Measurements from ENCODE around the gene ATR. TPM values are rescaled to one million over a fixed set of nuclear protein-coding genes. Genes with fewer than 3 reads are reported as not detected.

The ATR gene
- total RNA-seq, 4 donors from 2014 or later = 13.1 to 26.8 (median 20.4) TPM

DNA sequence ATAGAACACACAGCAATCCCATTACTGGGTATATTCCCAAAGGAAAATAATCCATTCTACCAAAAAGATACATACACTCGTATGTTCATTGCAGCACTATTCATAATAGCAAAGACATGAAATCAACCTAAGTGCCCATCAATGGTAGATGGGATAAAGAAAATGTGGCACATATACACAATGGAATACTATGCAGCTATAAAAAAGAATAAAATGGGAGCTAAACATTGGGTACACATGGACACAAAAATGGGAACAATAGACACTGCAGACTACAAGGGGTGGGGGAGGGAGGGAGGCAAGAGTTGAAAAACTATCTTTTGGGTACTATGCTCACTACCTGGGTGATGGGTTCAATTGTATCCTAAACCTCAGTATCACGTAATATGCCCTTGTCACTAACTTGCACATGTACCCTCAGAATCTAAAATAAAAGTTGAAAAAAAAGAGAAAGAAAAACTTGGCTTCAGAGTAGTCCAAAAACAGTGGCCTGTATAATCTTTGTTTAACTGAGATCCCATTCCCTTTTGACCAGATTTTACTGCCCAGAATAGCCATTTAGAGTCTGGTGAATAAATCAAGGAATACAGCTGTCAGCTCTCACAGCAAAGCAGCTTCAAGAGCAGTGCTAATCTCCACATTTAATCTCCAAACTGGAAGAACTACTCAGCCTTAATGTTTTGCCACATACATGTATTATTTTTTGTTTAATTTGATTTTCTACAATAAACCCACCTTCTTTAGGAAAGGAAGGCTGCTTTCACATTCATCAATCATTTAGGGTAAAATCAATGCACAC lies 76.1 kb downstream of the ATR start:
- TF ChIP-seq EP300 (IDR thresholded peaks at IDR 0.05) (no peak), POLR2AphosphoS5 (IDR thresholded peaks at IDR 0.05) (no peak), POLR2A (IDR thresholded peaks at IDR 0.05) (no peak)
- TF ChIP-seq, protein P1, sequence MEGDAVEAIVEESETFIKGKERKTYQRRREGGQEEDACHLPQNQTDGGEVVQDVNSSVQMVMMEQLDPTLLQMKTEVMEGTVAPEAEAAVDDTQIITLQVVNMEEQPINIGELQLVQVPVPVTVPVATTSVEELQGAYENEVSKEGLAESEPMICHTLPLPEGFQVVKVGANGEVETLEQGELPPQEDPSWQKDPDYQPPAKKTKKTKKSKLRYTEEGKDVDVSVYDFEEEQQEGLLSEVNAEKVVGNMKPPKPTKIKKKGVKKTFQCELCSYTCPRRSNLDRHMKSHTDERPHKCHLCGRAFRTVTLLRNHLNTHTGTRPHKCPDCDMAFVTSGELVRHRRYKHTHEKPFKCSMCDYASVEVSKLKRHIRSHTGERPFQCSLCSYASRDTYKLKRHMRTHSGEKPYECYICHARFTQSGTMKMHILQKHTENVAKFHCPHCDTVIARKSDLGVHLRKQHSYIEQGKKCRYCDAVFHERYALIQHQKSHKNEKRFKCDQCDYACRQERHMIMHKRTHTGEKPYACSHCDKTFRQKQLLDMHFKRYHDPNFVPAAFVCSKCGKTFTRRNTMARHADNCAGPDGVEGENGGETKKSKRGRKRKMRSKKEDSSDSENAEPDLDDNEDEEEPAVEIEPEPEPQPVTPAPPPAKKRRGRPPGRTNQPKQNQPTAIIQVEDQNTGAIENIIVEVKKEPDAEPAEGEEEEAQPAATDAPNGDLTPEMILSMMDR (IDR thresholded peaks at IDR 0.05) = no peak
- Histone ChIP-seq H3K4me1 (no peaks in the 10 kb centered on the region), H3K27me3 (no peaks in the 10 kb centered on the region), H3K27ac (no peak overlapping the region), H3K36me3 (peaks cover 0 to 59% of the 10 kb centered on the region in 2 donors), H3K4me3 (no peak overlapping the region), H3K9me3 (no peaks in the 10 kb centered on the region)
- 92 to 100% methylated on average over 2 of the region's 2 CpGs for WGBS, 2 donors (ENCODE audit: low coverage in 1 of 2)
- ATAC-seq = no peak

DNA sequence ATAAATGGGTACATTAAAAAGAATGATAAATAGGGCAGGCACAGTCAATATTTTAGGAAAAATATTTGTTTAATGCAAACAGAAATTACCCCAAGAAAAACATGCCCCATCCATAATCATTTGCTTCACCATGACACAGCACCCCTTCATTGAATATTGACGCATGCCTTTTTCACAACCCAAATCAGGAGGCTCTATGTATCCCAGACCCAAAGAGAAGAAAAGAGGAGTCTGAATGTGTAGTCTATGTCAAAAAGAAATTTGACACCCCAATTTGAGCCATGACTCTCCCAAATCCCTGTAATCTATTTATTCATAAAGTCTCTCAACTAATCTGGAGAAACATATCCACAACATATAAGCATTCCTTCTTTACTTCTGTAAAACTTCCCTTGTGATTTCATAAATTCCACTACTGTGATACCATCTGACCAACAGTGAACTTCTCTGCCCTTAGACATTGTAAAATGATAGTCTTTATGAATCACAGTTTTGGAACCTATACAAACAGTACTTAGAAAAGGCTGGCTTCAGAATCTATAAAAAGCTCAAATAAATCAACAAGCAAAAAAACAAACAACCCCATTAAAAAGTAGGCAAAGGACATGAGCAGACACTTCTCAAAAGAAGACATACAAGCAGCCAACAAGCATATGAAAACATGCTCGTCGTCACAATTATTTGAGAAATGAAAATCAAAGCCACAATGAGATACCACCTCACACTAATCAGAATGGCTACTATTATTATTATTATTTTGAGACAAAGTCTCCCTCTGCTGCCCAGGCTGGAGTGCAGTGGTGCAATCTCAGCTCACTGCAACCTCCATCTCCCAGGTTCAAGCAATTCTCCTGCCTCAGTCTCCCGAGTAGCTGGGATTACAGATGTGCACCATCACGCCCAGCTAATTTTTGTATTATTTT lies 77.3 kb downstream of the ATR start:
- Histone ChIP-seq H3K9me3 (no peaks in the 10 kb centered on the region), H3K4me3 (no peak overlapping the region), H3K27ac (no peak overlapping the region), H3K36me3 (peaks cover 0 to 59% of the 10 kb centered on the region in 2 donors), H3K4me1 (no peaks in the 10 kb centered on the region), H3K27me3 (no peaks in the 10 kb centered on the region)
- 81 to 82% methylated on average over 3 to 5 of the region's 5 CpGs for WGBS, 2 donors (ENCODE audit: low coverage in 1 of 2)
- no peak for ATAC-seq
- TF ChIP-seq POLR2A (IDR thresholded peaks at IDR 0.05) (no peak), EP300 (IDR thresholded peaks at IDR 0.05) (no peak), POLR2AphosphoS5 (IDR thresholded peaks at IDR 0.05) (no peak)
- TF ChIP-seq, protein P1 (IDR thresholded peaks at IDR 0.05) = no peak

DNA sequence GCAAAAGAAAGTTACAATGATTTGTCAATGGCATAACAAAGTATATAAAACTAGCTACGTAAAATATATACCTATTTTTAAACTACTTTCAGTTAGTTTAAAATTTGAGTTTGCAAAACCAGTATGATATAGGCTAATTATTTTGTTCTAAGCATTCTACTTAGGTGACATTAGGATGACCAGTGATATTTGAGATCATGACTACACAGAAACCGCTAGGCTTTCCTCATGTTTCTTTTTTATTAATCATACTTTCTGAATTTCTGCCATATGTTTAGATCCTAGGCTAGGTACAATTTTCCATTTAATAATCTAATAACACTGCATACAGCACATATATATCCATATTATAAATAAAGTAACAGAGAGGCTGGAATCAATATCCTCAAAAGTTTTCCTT lies 78.3 kb downstream of the ATR start:
- Histone ChIP-seq H3K4me3 (no peak overlapping the region), H3K27me3 (no peaks in the 10 kb centered on the region), H3K36me3 (peaks cover 0 to 63% of the 10 kb centered on the region in 2 donors), H3K27ac (no peak overlapping the region), H3K4me1 (no peaks in the 10 kb centered on the region), H3K9me3 (no peaks in the 10 kb centered on the region)
- ATAC-seq = no peak
- TF ChIP-seq, protein P1 (IDR thresholded peaks at IDR 0.05) = no peak
- no peak for TF ChIP-seq POLR2A (IDR thresholded peaks at IDR 0.05)
- no peak for TF ChIP-seq POLR2AphosphoS5 (IDR thresholded peaks at IDR 0.05)
- TF ChIP-seq EP300 (IDR thresholded peaks at IDR 0.05) = no peak
- WGBS, 2 donors (ENCODE audit: low coverage in 1 of 2) = 87 to 90% methylated on average over 2 of the region's 2 CpGs

DNA sequence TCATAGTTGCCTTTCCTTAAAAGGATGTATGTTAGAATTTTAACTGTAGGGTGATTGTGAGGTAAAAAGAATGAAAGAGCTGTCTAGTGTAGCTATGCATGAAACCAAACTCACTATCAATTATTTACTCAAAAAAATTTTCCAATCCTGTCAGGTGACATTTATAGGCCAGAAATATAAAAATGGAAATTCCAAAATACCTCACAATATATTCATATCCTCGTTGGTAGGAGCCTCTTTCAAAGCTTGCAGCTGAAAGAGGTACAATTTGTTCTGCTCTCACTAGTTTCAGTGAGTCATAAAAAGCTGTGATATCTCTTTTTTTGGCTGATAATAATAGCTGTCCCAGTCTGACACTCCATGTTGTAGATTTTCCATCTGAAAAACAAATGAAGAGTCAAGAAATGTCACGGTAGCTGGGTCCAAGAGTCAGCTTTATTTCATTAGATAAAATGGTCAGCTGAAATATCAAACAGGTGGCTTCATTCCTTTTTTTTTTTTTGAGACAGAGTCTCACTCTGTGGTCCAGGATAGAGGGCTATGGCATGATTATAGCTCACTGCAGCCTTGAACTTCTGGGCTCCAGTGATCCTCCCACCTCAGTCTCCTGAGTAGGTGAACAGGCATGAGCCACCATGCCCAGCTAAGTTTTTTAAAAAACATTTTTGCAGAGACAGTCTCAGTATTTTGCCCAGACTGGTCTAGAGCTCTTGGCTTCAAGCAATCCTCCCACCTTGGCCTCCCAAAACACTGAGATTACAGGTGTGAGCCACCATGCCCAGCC lies 79.9 kb downstream of the ATR start:
- WGBS, 2 donors (ENCODE audit: low coverage in 1 of 2) = 39 to 86% methylated on average over 2 of the region's 2 CpGs
- no peaks in the 10 kb centered on the region for H3K9me3 ChIP-seq
- H3K36me3 ChIP-seq = peaks cover 0 to 66% of the 10 kb centered on the region in 2 donors
- no peak for ATAC-seq
- no peaks in the 10 kb centered on the region for H3K4me1 ChIP-seq
- no peak overlapping the region for H3K27ac ChIP-seq
- no peaks in the 10 kb centered on the region for H3K27me3 ChIP-seq
- TF ChIP-seq POLR2AphosphoS5 (IDR thresholded peaks at IDR 0.05) = no peak
- TF ChIP-seq, protein P1 (IDR thresholded peaks at IDR 0.05) = no peak
- no peak for TF ChIP-seq EP300 (IDR thresholded peaks at IDR 0.05)
- no peak for TF ChIP-seq POLR2A (IDR thresholded peaks at IDR 0.05)
- no peak overlapping the region for H3K4me3 ChIP-seq
